ENCODE data around the gene SMG6.
A peak's percentile ranks its signal among the peaks of the same experiment; 100 is the strongest.
"Not testable (repeated sequence)": the region's sequence is repeated elsewhere in the genome, so short reads cannot be mapped to it uniquely, and the experiment has no call there.

The SMG6 gene

GRCh38 chr17:2207815-2208515 is 95.6 kb downstream of the SMG6 start:
- DNase-seq (ENCODE audit: low read depth in 2 of 3, low spot score in 2 of 3), result no peak

GRCh38 chr17:2204393-2204792 is 99.2 kb downstream of the SMG6 start:
- DNase-seq (ENCODE audit: low read depth in 2 of 3, low spot score in 2 of 3), result no peak

- DNase-seq (ENCODE audit: low read depth in 2 of 3, low spot score in 2 of 3), result no peak
Observed at GRCh38 chr17:2203818-2204217, 99.8 kb downstream of the SMG6 start.

GRCh38 chr17:2202996-2203575 is 100.5 kb downstream of the SMG6 start:
- no peak for DNase-seq (ENCODE audit: low read depth in 2 of 3, low spot score in 2 of 3)

- no peak for DNase-seq (ENCODE audit: low read depth in 2 of 3, low spot score in 2 of 3)
Observed at GRCh38 chr17:2202302-2202995, 101.1 kb downstream of the SMG6 start.

GRCh38 chr17:2199386-2199785 is 104.2 kb downstream of the SMG6 start:
- DNase-seq (ENCODE audit: low read depth in 2 of 3, low spot score in 2 of 3), result not testable (repeated sequence)

- DNase-seq (ENCODE audit: low read depth in 2 of 3, low spot score in 2 of 3), result no peak
Observed at GRCh38 chr17:2198927-2199326, 104.7 kb downstream of the SMG6 start.

- no peak for DNase-seq (ENCODE audit: low read depth in 2 of 3, low spot score in 2 of 3)
Observed at GRCh38 chr17:2197271-2197670, 106.3 kb downstream of the SMG6 start.

- peak in 2 of 3 experiments; percentile 12 to 30 for DNase-seq (ENCODE audit: low read depth in 2 of 3, low spot score in 2 of 3)
Observed at GRCh38 chr17:2195729-2196128, 107.9 kb downstream of the SMG6 start.

GRCh38 chr17:2194889-2195335 is 108.7 kb downstream of the SMG6 start:
- no peak for DNase-seq (ENCODE audit: low read depth in 2 of 3, low spot score in 2 of 3)

GRCh38 chr17:2192367-2193057 is 111.1 kb downstream of the SMG6 start:
- peak in 2 of 3 experiments; percentile 47 to 49 for DNase-seq (ENCODE audit: low read depth in 2 of 3, low spot score in 2 of 3)

- DNase-seq (ENCODE audit: low read depth in 2 of 3, low spot score in 2 of 3), result no peak
Observed at GRCh38 chr17:2191785-2192184, 111.8 kb downstream of the SMG6 start.

GRCh38 chr17:2191227-2191626 is 112.4 kb downstream of the SMG6 start:
- no peak for DNase-seq (ENCODE audit: low read depth in 2 of 3, low spot score in 2 of 3)

- no peak for DNase-seq (ENCODE audit: low read depth in 2 of 3, low spot score in 2 of 3)
Observed at GRCh38 chr17:2190014-2190413, 113.6 kb downstream of the SMG6 start.

GRCh38 chr17:2188971-2189630 is 114.5 kb downstream of the SMG6 start:
- no peak for DNase-seq (ENCODE audit: low read depth in 2 of 3, low spot score in 2 of 3)

- no peak for DNase-seq (ENCODE audit: low read depth in 2 of 3, low spot score in 2 of 3)
Observed at GRCh38 chr17:2187758-2188157, 115.8 kb downstream of the SMG6 start.

- no peak for DNase-seq (ENCODE audit: low read depth in 2 of 3, low spot score in 2 of 3)
Observed at GRCh38 chr17:2186937-2187336, 116.6 kb downstream of the SMG6 start.

- no peak for DNase-seq (ENCODE audit: low read depth in 2 of 3, low spot score in 2 of 3)
Observed at GRCh38 chr17:2184993-2185931, 118.3 kb downstream of the SMG6 start.

- DNase-seq (ENCODE audit: low read depth in 2 of 3, low spot score in 2 of 3), result no peak
Observed at GRCh38 chr17:2183346-2183745, 120.2 kb downstream of the SMG6 start.

GRCh38 chr17:2181897-2182448 is 121.6 kb downstream of the SMG6 start:
- DNase-seq (ENCODE audit: low read depth in 2 of 3, low spot score in 2 of 3), result no peak
